Skeletal muscle satellite cell (primary cell): Measurements from ENCODE around the gene DUSP16.

Source experiments
- H3K27me3 ChIP-seq: 2 replicates; pipeline ENCODE4 v1.7.0; 2013; ENCODE audit warnings: low read length; ENCODE audit not compliant: control insufficient read depth, insufficient read depth
- H3K36me3 ChIP-seq: 2 replicates; pipeline ENCODE4 v1.7.0; 2013; ENCODE audit warnings: mild to moderate bottlenecking, control low read depth, low read length; ENCODE audit not compliant: insufficient read depth
- H3K4me1 ChIP-seq: 2 replicates; pipeline ENCODE4 v1.7.0; 2013; ENCODE audit warnings: low read length; ENCODE audit not compliant: control insufficient read depth, insufficient read depth
- H3K4me2 ChIP-seq: 2 replicates; pipeline ENCODE4 v1.7.0; 2013; ENCODE audit warnings: mild to moderate bottlenecking, low read length
- H3K4me3 ChIP-seq: 2 replicates; pipeline ENCODE4 v1.7.0; 2013; ENCODE audit warnings: low read length
- H3K9ac ChIP-seq: 2 replicates; pipeline ENCODE4 v1.7.0; 2013; ENCODE audit warnings: mild to moderate bottlenecking, low read depth, low read length, moderate library complexity
- H3K9me3 ChIP-seq: replicated peaks from 2 replicates; pipeline ENCODE4 v1.7.0; 2013; ENCODE audit warnings: mild to moderate bottlenecking, control low read depth, low read length

Gene DUSP16

DNA sequence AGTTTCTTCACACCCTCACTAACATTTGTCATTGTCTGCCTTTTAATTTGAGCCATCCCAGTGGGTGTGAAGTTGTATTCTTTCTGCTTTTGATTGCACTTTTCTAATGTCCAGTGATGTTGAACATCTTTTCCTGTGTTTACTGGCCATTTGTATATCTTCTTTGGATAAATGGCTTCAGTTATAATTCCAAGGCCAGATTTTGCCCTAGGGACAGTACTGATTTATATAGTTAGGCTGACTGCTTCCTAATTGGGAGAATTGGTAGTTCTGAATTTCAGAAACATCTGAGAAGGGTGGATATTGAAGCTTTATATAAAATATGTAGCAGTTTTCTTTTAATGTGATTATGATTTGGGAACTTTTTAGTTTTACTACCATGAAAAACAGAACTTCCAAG, 108.3 kb downstream of the DUSP16 start:
- Histone ChIP-seq H3K27me3 (no peaks in the 10 kb centered on the region), H3K9ac (no peak overlapping the region), H3K9me3 (no peaks in the 10 kb centered on the region), H3K4me3 (no peak overlapping the region), H3K4me1 (peaks cover 5% of the 10 kb centered on the region), H3K36me3 (no peaks in the 10 kb centered on the region), H3K4me2 (no peak overlapping the region)

DNA sequence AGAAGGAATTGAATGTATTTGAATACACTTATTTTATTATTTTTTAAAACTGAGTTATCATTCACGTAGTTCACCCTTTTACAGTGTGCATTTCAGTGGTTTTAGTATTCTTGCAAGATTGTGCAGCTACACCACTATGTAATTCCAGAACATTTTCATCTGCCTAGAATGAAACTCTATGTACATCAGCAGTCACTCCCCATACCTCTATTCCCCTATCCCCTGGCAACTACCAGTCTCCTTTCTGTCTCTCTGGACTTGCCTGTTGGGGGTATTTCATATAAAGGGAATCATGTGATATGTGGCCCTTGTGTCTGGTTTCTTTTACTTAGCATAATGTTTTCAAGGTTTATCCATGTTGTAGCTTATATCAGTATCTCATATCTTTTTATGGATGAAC, 109.0 kb downstream of the DUSP16 start:
- no peak overlapping the region for H3K4me2 ChIP-seq
- H3K4me3 ChIP-seq = no peak overlapping the region
- no peak overlapping the region for H3K9ac ChIP-seq
- no peaks in the 10 kb centered on the region for H3K9me3 ChIP-seq
- no peaks in the 10 kb centered on the region for H3K36me3 ChIP-seq
- no peaks in the 10 kb centered on the region for H3K27me3 ChIP-seq
- H3K4me1 ChIP-seq = peaks cover 5% of the 10 kb centered on the region

DNA sequence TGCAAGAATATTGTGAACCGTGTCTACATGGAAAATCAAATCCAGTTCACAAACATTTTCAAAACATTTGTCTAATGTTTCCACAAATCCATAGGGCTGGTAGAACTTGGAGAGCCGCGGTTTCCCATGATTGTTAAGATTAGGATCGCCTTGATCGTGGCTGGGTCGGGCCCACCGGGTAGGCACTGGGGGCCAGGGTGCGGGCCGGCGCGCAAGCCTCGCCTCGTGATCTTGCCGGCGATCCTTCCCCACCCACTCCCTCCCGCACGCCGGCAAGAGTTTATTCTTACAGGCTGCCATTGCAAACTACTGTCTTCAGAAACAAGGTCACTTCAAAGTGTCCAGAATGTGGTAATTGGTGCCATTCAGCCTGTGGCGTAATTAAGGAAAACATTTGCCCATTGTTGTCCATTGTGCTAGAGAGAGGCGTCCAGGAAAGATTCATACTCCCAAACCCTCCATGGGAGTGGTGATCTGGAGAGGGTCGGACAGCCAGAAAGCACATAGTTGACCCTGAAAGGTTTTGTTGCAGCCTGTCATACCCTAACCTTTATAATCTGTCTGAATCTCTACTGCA, 110.2 kb downstream of the DUSP16 start:
- Histone ChIP-seq H3K9ac (no peak overlapping the region), H3K4me1 (peaks cover 5% of the 10 kb centered on the region)

DNA sequence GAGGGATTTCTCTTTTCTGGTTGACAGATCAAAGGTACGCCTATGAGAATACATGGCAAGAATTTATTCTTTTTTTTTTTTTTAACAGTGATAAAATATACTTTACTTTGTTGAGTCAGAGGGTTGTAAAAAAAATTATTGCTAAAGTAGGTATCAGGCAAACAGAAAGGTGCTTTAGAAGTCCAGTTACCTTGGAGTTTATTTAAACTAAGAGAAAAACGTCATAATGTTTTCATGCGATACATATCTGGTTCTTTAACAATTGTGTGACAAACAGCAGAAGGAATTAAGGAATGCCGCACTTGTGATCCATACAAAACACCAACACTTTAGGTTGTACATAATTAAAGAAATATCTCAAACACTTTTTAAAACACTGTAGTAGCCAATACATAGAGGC, 111.6 kb downstream of the DUSP16 start:
- peaks cover 5% of the 10 kb centered on the region for H3K4me1 ChIP-seq
- H3K36me3 ChIP-seq = no peaks in the 10 kb centered on the region
- H3K4me2 ChIP-seq = no peak overlapping the region
- no peaks in the 10 kb centered on the region for H3K9me3 ChIP-seq
- no peaks in the 10 kb centered on the region for H3K27me3 ChIP-seq
- H3K4me3 ChIP-seq = no peak overlapping the region
- no peak overlapping the region for H3K9ac ChIP-seq

More for the DNA sequence above, 110.2 kb downstream of the DUSP16 start:
- no peaks in the 10 kb centered on the region for H3K27me3 ChIP-seq
- no peaks in the 10 kb centered on the region for H3K36me3 ChIP-seq
- no peaks in the 10 kb centered on the region for H3K9me3 ChIP-seq
- no peak overlapping the region for H3K4me2 ChIP-seq
- H3K4me3 ChIP-seq = no peak overlapping the region

DNA sequence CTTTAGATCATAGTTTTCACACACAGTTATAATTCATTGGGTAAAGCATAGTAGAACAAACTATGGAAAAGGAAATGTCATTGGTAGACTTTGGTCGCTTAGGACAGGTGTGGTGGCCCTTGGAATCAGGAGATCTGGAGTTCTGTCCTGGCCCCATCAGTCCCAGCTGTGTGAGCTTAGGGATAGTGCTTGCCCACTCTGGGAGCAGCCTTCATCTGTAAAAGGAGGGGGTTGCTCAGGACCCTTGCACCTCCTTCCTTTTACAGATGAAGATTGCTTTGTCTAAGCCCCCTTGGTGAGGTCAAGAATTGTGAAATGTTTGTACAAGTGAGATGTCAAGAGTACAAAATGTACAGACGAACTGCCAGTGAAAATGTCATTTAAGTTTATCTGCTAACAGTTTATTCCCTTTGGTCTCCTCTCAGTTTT, 112.6 kb downstream of the DUSP16 start:
- Histone ChIP-seq H3K27me3 (no peaks in the 10 kb centered on the region), H3K4me2 (no peak overlapping the region), H3K9ac (no peak overlapping the region), H3K4me1 (peaks cover 5% of the 10 kb centered on the region), H3K9me3 (no peaks in the 10 kb centered on the region), H3K36me3 (no peaks in the 10 kb centered on the region), H3K4me3 (no peak overlapping the region)

DNA sequence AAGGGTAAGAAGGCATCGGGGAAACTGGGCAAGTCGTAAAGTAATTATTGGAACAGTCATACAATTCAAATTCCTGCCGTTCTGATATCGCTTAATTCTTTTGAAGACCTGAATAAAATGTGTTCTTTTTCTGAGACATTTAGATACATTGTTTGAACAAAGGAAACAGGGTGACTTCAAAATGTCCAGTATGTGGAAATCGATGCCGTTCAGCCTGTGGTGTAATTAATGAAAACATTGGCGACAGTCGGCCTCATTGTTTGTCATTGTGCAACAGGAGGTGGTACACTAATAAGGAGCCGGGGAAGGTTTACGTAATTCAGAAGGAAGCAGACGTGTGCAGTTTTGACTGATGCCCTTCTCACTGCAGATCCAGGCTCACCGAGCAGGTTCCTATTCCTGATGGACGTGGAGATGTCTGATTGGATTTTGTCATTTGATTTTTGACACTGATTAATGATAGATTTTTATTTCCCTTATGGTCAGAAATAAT, 113.1 kb downstream of the DUSP16 start:
- no peaks in the 10 kb centered on the region for H3K27me3 ChIP-seq
- H3K4me3 ChIP-seq = no peak overlapping the region
- H3K9ac ChIP-seq = no peak overlapping the region
- no peaks in the 10 kb centered on the region for H3K36me3 ChIP-seq
- H3K4me2 ChIP-seq = no peak overlapping the region
- H3K4me1 ChIP-seq = peaks cover 5% of the 10 kb centered on the region
- H3K9me3 ChIP-seq = no peaks in the 10 kb centered on the region

DNA sequence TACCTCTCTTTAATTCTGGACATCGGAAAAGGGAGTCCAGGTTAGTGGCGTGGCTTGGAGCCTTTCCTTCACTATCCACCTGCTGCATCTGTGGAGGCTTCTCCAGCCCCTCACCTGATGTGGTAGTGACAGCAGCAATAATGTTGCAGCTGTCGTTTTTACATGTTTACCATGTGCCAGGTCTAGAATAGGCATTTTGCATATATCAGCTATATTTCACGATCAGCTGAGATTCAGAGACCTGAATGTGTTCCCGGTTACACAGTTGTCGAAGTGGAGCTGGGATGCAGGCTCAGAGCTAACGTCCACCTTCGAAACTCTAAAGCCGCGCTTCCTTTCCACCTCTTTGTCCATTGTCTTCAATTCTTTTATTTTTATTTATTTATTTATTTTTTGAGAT, 114.8 kb downstream of the DUSP16 start:
- H3K36me3 ChIP-seq = no peaks in the 10 kb centered on the region
- no peaks in the 10 kb centered on the region for H3K9me3 ChIP-seq
- no peak overlapping the region for H3K4me3 ChIP-seq
- H3K4me2 ChIP-seq = no peak overlapping the region
- peaks cover 16% of the 10 kb centered on the region for H3K4me1 ChIP-seq
- no peaks in the 10 kb centered on the region for H3K27me3 ChIP-seq
- no peak overlapping the region for H3K9ac ChIP-seq

DNA sequence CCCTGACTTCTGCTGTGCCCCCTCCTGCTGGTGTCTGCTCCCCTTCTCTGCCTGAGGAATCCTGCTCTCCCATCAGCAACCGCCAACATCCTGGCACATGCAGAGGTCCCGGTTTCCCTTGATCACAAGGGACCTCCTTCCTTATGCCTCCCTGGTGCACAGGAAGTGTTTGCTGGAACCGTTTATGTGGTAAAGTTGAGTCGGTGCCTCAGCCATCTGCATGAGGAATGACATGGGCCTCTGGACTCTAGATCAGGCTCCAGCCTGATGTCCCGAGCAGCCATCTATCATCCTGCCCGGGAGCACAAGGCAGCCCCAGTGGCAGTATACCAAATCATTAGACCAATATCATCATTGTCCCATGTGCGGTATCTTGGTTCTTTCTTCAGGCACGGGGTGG, 115.4 kb downstream of the DUSP16 start:
- peaks cover 22% of the 10 kb centered on the region for H3K4me1 ChIP-seq
- H3K9ac ChIP-seq = no peak overlapping the region
- no peak overlapping the region for H3K4me2 ChIP-seq
- H3K9me3 ChIP-seq = no peaks in the 10 kb centered on the region
- H3K27me3 ChIP-seq = no peaks in the 10 kb centered on the region
- no peak overlapping the region for H3K4me3 ChIP-seq
- H3K36me3 ChIP-seq = no peaks in the 10 kb centered on the region

DNA sequence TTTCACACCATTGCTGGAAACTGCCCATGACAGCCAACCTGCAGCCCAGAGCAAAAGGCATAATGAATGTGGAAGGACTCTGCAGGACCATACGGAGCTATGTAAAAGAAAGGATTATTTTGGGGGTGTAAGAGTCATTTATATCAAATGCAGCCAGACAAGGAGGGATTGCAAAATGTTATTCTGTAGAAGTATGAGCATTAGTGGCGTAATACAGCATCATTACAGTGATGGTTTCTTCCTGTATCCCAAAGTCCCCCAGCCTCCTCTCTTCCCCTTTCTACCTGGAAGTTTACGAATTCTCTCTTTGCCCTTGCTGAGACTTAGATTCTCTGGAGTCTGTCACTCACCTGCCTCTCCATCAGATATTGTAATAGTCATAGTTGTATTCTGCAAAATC, 115.9 kb downstream of the DUSP16 start:
- Histone ChIP-seq H3K27me3 (no peaks in the 10 kb centered on the region), H3K9ac (no peak overlapping the region), H3K9me3 (no peaks in the 10 kb centered on the region), H3K4me1 (peaks cover 27% of the 10 kb centered on the region), H3K4me3 (no peak overlapping the region), H3K36me3 (no peaks in the 10 kb centered on the region), H3K4me2 (no peak overlapping the region)

DNA sequence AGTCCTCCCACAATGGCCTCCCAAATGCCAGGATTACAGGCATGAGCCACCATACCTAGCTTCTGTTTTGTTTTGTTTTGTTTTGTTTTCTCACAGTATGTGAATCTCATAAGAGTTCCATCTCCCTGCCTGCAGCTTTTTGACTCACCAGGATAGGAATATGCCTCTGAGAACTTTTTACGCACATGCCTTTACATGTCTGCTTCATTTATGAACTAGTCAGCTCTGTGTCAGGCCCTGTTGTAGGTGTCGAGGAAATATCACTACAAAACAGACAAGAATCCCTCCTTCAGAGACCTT, 116.8 kb downstream of the DUSP16 start:
- H3K4me3 ChIP-seq = no peak overlapping the region
- no peaks in the 10 kb centered on the region for H3K27me3 ChIP-seq
- H3K36me3 ChIP-seq = no peaks in the 10 kb centered on the region
- no peak overlapping the region for H3K9ac ChIP-seq
- H3K9me3 ChIP-seq = no peaks in the 10 kb centered on the region
- H3K4me1 ChIP-seq = peaks cover 29% of the 10 kb centered on the region
- H3K4me2 ChIP-seq = no peak overlapping the region

DNA sequence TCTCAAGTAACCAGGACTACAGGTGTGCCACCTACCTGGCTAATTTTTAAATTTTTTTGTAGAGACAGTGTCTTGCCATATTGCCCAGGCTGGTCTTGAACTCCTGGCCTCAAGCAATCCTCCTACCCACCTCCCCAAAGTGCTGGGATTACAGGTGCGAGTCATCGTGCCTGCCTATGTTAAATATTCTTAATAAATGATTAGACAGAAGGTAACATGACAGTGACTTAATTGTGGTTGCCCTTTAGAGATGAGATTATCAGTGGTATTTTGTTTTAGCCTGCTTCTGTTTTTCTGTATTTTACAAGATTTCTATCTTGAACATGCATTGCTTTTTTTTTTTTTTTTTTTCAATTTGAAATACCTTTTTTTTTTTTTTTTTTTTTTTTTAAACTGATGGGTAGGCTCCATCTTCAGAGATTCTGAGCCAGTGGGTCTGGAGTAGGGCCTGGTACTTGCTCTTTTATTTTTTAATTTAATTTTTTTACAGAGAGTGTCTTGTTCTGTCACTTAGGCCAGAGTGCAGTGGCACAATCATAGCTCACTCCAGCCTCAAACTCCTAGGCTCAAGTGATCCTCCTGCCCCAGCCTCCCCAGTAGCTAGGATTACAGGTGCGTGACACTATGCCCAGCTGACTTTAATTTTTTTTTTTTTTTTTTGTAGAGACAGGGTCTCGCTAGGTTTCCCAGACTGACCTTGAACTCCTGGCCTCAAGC, 117.3 kb downstream of the DUSP16 start:
- peaks cover 29% of the 10 kb centered on the region for H3K4me1 ChIP-seq
- H3K4me2 ChIP-seq = no peak overlapping the region
- no peaks in the 10 kb centered on the region for H3K9me3 ChIP-seq
- H3K27me3 ChIP-seq = no peaks in the 10 kb centered on the region
- H3K9ac ChIP-seq = no peak overlapping the region
- no peaks in the 10 kb centered on the region for H3K36me3 ChIP-seq
- no peak overlapping the region for H3K4me3 ChIP-seq

DNA sequence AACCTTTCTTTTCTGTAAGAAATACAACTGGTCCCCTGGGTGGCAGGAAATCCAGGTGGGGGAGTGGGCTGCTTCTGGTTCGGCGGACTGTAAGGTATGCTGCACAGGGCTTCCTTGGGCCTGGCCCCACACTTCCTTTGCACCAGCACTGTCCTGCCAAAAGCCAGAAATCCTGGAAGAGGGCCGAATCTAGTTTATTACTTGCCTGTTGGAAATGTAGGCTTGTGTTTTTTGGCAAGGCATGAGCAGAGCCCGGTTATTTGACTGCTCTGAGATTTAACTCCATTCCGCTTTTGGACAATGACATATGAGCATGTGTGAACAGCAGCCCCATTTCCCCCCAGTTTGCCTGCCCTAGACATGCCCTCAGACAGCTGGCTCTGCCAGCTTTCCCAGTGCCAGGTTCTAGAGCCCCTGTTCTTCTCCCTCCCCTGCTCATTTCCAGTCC, 119.2 kb downstream of the DUSP16 start:
- no peaks in the 10 kb centered on the region for H3K36me3 ChIP-seq
- no peak overlapping the region for H3K4me3 ChIP-seq
- no peaks in the 10 kb centered on the region for H3K27me3 ChIP-seq
- H3K9me3 ChIP-seq = no peaks in the 10 kb centered on the region
- peaks cover 24% of the 10 kb centered on the region for H3K4me1 ChIP-seq
- no peak overlapping the region for H3K9ac ChIP-seq
- H3K4me2 ChIP-seq = no peak overlapping the region
